GM13976 (cell line): ENCODE data around the gene IZUMO1.

Experiments used
- DNase-seq: peaks from one replicate; pipeline ENCODE4 v3.0.0; 2012; ENCODE audit warnings: low spot score
- in situ Hi-C: fragments of 300-500 bp; cut with MboI; formaldehyde crosslinking; loops from one replicate; pipeline ENCODE4 v1.12.0; 2022; ENCODE audit warnings: low sequenced_read_pairs, mixed read lengths, inconsistent platforms; ENCODE audit not compliant: unreplicated experiment
- TF ChIP-seq, protein P1 (sequence below): IDR thresholded peaks from 2 replicates; pipeline ENCODE4 v1.5.1; 2012; ENCODE audit warnings: borderline replicate concordance, mild to moderate bottlenecking; ENCODE audit not compliant: insufficient read depth; ENCODE audit errors: extremely low read depth, missing control alignments, control extremely low read depth

IZUMO1 gene

DNA sequence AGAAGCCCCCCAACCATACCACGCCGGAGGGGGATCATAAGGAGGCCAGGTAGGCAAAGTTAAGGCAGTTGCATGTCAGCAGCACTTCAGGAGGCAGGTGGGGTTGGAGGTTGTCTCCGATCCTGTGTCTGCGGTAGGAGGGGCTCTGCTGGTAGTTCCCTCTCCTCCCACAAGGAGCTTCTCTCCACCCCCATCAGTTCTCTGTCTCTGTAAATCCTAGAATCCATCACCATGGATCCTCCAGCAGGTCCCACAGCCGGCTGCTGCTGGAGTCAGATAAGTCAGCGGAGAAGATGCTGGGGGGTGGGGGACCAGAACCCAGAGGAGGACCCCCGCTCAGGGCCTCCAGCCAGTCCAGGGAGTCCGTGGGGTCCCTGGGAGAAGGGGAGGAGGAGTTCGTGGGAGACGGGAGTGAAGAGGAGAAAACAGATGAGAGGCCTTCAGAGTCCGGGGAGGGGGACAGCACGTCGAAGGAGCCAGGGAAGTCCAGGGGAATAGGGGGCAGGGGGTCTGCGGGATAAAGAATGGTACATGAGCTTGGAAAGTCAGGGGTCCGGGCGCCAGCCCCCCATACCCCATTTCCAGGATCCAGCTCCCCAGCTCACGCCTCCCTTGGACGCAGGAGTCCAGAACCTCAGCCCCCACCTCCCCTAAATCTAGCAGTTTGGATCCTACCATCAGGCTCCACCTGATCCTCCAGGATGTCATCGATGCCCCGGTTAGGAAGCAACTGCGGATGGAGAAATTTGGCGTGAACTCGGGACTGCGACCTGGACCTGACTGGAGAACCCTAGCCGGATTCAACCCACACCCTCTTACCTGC is 33.5 kb downstream of the IZUMO1 start:
- TF ChIP-seq, protein P1, sequence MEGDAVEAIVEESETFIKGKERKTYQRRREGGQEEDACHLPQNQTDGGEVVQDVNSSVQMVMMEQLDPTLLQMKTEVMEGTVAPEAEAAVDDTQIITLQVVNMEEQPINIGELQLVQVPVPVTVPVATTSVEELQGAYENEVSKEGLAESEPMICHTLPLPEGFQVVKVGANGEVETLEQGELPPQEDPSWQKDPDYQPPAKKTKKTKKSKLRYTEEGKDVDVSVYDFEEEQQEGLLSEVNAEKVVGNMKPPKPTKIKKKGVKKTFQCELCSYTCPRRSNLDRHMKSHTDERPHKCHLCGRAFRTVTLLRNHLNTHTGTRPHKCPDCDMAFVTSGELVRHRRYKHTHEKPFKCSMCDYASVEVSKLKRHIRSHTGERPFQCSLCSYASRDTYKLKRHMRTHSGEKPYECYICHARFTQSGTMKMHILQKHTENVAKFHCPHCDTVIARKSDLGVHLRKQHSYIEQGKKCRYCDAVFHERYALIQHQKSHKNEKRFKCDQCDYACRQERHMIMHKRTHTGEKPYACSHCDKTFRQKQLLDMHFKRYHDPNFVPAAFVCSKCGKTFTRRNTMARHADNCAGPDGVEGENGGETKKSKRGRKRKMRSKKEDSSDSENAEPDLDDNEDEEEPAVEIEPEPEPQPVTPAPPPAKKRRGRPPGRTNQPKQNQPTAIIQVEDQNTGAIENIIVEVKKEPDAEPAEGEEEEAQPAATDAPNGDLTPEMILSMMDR, result no peak
- DNase-seq, result no peak
- in situ Hi-C loops, result no loop called here

DNA sequence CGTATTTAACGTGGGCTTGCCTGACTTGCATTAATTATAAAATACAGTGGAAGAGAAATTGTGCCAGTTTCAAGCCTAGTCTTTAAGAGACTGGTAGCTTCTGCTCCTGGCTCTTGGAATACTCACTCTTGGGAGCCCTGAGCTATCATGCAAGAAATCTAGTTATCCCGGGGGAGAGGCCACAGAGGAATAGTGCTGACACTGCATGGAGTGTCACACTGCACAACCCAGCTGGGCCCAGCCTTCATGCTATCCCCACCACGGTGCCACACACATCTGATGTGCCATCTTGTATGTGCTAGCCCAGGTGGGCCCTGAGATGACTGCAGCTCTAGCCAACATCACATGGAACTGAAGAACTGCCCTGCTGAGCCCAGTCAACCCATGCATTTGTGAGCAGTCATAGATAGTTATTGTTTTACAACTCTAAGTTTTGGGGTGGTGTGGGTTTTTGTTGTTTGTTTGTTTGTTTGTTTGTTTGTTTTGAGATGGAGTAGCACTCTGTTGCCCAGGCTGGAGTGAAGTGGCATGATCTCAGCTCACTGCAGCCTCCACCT is 35.5 kb downstream of the IZUMO1 start:
- no peak for DNase-seq
- TF ChIP-seq, protein P1, result no peak
- in situ Hi-C loops, result no loop called here

DNA sequence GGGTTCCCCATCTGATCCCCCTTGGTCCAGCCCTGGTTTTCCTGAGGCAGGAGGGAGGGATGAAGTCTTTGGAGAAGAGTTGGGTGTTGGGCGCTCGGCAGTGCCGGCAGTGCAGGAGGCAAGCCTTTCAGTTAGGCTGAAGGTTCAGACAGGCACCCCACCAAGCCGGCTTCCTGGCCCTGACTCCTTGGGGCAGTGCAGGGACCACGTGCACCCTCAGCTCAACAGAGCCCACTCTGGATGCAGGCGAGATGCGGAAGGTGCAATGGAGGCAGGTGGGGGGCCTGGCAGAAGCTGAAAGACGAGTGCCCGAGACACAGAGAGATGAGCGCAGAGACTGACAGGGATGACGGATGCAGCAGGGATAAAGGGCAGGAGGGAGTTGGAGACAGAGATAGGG is 38.2 kb downstream of the IZUMO1 start:
- in situ Hi-C loops, result no loop called here
- DNase-seq, result no peak
- TF ChIP-seq, protein P1, result no peak

DNA sequence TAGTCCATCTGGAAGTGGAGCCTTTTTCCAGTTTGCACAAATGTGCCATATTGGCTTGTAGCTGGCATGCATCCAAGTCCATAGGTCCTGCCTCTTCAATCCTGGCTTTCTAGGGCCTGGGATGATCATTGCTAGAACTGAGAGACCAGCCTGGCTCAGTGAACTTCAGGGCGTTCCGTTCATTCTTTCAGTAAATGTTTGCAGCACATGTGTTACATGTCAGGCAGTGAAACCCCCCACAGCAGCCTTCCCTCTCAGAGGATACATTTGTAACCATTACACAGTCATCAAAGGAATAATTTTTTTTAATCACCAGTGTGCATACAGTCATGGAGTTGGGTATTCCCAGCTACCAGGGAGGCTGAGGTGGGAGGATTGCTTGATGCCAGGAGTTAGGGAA is 41.3 kb downstream of the IZUMO1 start:
- DNase-seq, result no peak
- in situ Hi-C loops, result no loop called here
- TF ChIP-seq, protein P1, result no peak

DNA sequence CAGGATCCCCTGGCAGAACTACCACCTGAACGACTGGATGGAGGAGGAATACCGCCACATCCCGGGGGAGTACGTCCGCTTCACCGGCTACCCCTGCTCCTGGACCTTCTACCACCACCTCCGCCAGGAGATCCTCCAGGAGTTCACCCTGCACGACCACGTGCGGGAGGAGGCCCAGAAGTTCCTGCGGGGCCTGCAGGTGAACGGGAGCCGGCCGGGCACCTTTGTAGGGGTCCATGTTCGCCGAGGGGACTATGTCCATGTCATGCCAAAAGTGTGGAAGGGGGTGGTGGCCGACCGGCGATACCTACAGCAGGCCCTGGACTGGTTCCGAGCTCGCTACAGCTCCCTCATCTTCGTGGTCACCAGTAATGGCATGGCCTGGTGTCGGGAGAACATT is 43.4 kb downstream of the IZUMO1 start:
- in situ Hi-C loops, result no loop called here
- DNase-seq, result no peak
- TF ChIP-seq, protein P1, result no peak

DNA sequence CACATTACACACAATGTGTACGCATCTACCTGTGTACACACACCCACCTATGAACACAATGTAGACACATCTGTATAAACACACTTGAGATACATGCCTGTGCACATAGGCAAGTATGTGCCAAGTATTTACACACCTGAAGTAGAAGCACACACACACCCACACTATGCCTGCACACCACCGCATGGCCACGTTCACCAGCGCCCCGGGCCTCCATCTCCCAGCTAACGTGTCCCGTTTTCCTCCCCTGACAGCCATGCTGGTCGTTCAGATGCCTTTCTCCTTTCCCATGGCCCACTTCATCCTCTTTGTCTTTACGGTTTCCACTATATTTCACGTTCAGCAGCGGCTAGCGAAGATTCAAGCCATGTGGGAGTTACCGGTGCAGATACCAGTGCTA is 44.0 kb downstream of the IZUMO1 start:
- DNase-seq, result no peak
- in situ Hi-C loops, result no loop called here
- TF ChIP-seq, protein P1, result no peak
